GM12878 (cell line): ENCODE results near the gene MAD1L1. TPM values are rescaled to one million over a fixed set of nuclear protein-coding genes. Genes with fewer than 3 reads are reported as not detected.

Source experiments
- ATAC-seq: fragments of 200-7000 bp; cut with Tn5 transposase; 3 replicates; pipeline ENCODE4 v1.9.1; 2020; ENCODE audit warnings: mild to moderate bottlenecking, moderate library complexity
- BruUV-seq: library from RNA; stranded (reverse); fragments of 400-500 nt; replicated peaks from 2 replicates; lab custom pipeline; 2021; lab: Mats Ljungman, UMichigan
- CTCF ChIA-PET: fragments of 300-600 bp; sonication (Branson Sonifier 250); formaldehyde crosslinking; extraction: SDS; loops from one replicate; lab custom pipeline; 2021; ENCODE audit warnings: inconsistent platforms; lab: Yijun Ruan, JAX
- POLR2A ChIA-PET: fragments of 350-600 bp; formaldehyde crosslinking; extraction: SDS; loops from one replicate; lab custom pipeline; 2021; ENCODE audit warnings: inconsistent platforms; lab: Charles Lee
- RAD21 ChIA-PET: fragments of 300-600 bp; sonication (Branson Sonifier 250); formaldehyde crosslinking; loops from one replicate; lab custom pipeline; 2023; ENCODE audit warnings: antibody characterized with exemption; ENCODE audit not compliant: unreplicated experiment; lab: Charles Lee
- SMC1A ChIA-PET: fragments of 300-600 bp; sonication (Branson Sonifier 250); formaldehyde crosslinking; loops from one replicate; lab custom pipeline; 2023; ENCODE audit not compliant: unreplicated experiment, uncharacterized antibody; lab: Charles Lee
- DNase-seq: peaks from one replicate; pipeline ENCODE4 v3.0.0-alpha.2; 2011; ENCODE audit warnings: low read depth, low spot score
- FAIRE-seq: peaks from 3 replicates; lab custom pipeline; 2011; peaks lifted over from hg19 to GRCh38; lab: Jason Lieb, UNC
- H2AFZ ChIP-seq: 2 replicates; pipeline ENCODE4 v1.6.0; 2011; ENCODE audit warnings: low read depth, low read length, control low read depth; ENCODE audit not compliant: control insufficient read depth
- H3K27ac ChIP-seq: 2 replicates; pipeline ENCODE4 v1.5.1; 2011; ENCODE audit warnings: control low read depth; ENCODE audit not compliant: control insufficient read depth, insufficient read depth
- H3K27me3 ChIP-seq, 2 experiments: replicated peaks in 1 of 2; 2 replicates each; pipeline versions ENCODE4 v1.6.0 to v1.6.1; 2011; ENCODE audit warnings: low read length in 1 of 2; ENCODE audit not compliant: control insufficient read depth in 2 of 2, insufficient read depth in 2 of 2
- H3K36me3 ChIP-seq, 2 experiments: 2 replicates each; pipeline ENCODE4 v1.5.1; 2011; ENCODE audit warnings: low read length in 1 of 2; ENCODE audit not compliant: control insufficient read depth in 2 of 2, insufficient read depth in 2 of 2
- H3K4me1 ChIP-seq: 2 replicates; pipeline ENCODE4 v1.6.1; 2011; ENCODE audit warnings: mild to moderate bottlenecking, low read length, moderate library complexity, mixed read lengths; ENCODE audit not compliant: control insufficient read depth, insufficient read depth
- H3K4me2 ChIP-seq: 2 replicates; pipeline ENCODE4 v1.6.0; 2011; ENCODE audit warnings: control low read depth; ENCODE audit not compliant: control insufficient read depth, insufficient read depth
- H3K4me3 ChIP-seq: fragments of 200-600 bp; sonication (generic); 2 replicates; pipeline ENCODE4 v1.5.1; 2016
- H3K79me2 ChIP-seq: 2 replicates; pipeline ENCODE4 v1.6.0; 2011; ENCODE audit warnings: low read length; ENCODE audit not compliant: control insufficient read depth, insufficient read depth
- H3K9ac ChIP-seq: 2 replicates; pipeline ENCODE4 v1.8.0; 2011; ENCODE audit warnings: low read length, control low read depth, mixed read lengths; ENCODE audit not compliant: control insufficient read depth, insufficient read depth
- H3K9me3 ChIP-seq: replicated peaks from 3 replicates; pipeline ENCODE4 v1.5.1; 2011; ENCODE audit warnings: mild to moderate bottlenecking, low read length; ENCODE audit not compliant: control insufficient read depth, insufficient read depth
- H4K20me1 ChIP-seq: 2 replicates; pipeline ENCODE4 v1.6.0; 2011; ENCODE audit not compliant: control insufficient read depth, insufficient read depth
- ATF7 ChIP-seq: fragments of 450-650 bp; IDR thresholded peaks from 2 replicates; pipeline ENCODE4 v1.6.1; 2016; ENCODE audit warnings: low read depth, mild to moderate bottlenecking
- CREB1 ChIP-seq: IDR thresholded peaks from 2 replicates; pipeline ENCODE4 v1.6.1; 2012; ENCODE audit warnings: low read depth, mild to moderate bottlenecking, inconsistent platforms
- CUX1 ChIP-seq: IDR thresholded peaks from 2 replicates; pipeline ENCODE4 v1.6.1; 2012; ENCODE audit warnings: improper control_type of control experiment, low read depth, low read length; ENCODE audit not compliant: insufficient replicate concordance
- EGR1 ChIP-seq, 2 experiments: IDR thresholded peaks; 1 replicate in 1 of 2; 2 replicates in 1 of 2; pipeline ENCODE4 v1.6.1; 2011 to 2012; ENCODE audit warnings: low read depth in 2 of 2, low read length in 2 of 2, borderline replicate concordance in 1 of 2, mild to moderate bottlenecking in 1 of 2, moderate library complexity in 1 of 2
- FOXM1 ChIP-seq: IDR thresholded peaks from 2 replicates; pipeline ENCODE4 v1.6.1; 2012; ENCODE audit warnings: low read depth, mild to moderate bottlenecking, inconsistent platforms, low read length, moderate library complexity
- PAX5 ChIP-seq: IDR thresholded peaks from 2 replicates; pipeline ENCODE4 v1.6.1; 2011; ENCODE audit warnings: low read depth, low read length, borderline replicate concordance
- REST ChIP-seq: IDR thresholded peaks from 2 replicates; pipeline ENCODE4 v1.6.1; 2012; ENCODE audit warnings: mild to moderate bottlenecking, low read depth, low read length
- TCF3 ChIP-seq: IDR thresholded peaks from 2 replicates; pipeline ENCODE4 v1.6.1; 2012; ENCODE audit warnings: low read depth, mild to moderate bottlenecking, low read length, borderline replicate concordance; ENCODE audit not compliant: insufficient read depth
- ZBTB11 ChIP-seq: fragments of 450-650 bp; formaldehyde crosslinking; IDR thresholded peaks from 2 replicates; pipeline ENCODE4 v1.5.0; 2022; ENCODE audit warnings: mild to moderate bottlenecking, missing genetic modification characterization
- ZNF207 ChIP-seq: fragments of 450-650 bp; IDR thresholded peaks from 2 replicates; pipeline ENCODE4 v1.6.1; 2014; ENCODE audit warnings: antibody characterized with exemption, mild to moderate bottlenecking, borderline replicate concordance
- WGBS: methylation state at CpG from one replicate; pipeline ENCODE4 v1.1.6; 2016; ENCODE audit warnings: low lambda C conversion rate; ENCODE audit not compliant: insufficient replicate concordance, insufficient coverage; ENCODE audit errors: missing lambda C conversion rate; 5-methylcytosine and 5-hydroxymethylcytosine counted together
- in situ Hi-C: fragments of 300-500 bp; cut with MboI; formaldehyde crosslinking; loops from 9 replicates; pipeline ENCODE4 v1.14.3; 2018; ENCODE audit warnings: mixed read lengths
- intact Hi-C: fragments of 100-400 bp; cut with micrococcal nuclease; formaldehyde crosslinking; loops from one replicate; pipeline ENCODE4 v1.14.2; 2022; ENCODE audit not compliant: unreplicated experiment
- polyA plus RNA-seq, 11 experiments: library from polyadenylated mRNA; depleted of rRNA in 4 of 11; unstranded in 6 of 11; stranded (reverse) in 5 of 11; fragments of >200 nt; fragmentation: Nextera tagmentation in 4 of 11; fragmentation: Illumina TruSeq in 1 of 11; extraction: Ambion mirVana in 4 of 11; extraction: Trizol in 1 of 11; gene quantifications; 1 replicate in 1 of 11; 2 replicates in 10 of 11; pipeline versions ENCODE4 v1.2.1 to v1.2.3, GENCODE V29; 2011 to 2016; ENCODE audit warnings: inconsistent platforms in 2 of 11, missing spikeins in 2 of 11, low read depth in 1 of 11
- total RNA-seq, 4 experiments: library from RNA; depleted of rRNA in 3 of 4; stranded (reverse); fragments of >200 nt in 3 of 4; fragmentation: Illumina TruSeq in 1 of 4; extraction: Trizol in 1 of 4; gene quantifications; 2 replicates each; pipeline versions ENCODE4 v1.2.1 to v1.2.3, GENCODE V29; 2013 to 2021

Gene MAD1L1
- total and polyA plus RNA-seq, 10 of the 15 experiments (the other 5 are each of a cell fraction or from before 2014, with no cell fraction given): 2.2 to 76.8 (median 38.3) TPM

GRCh38 chr7:1899196-1899595 lies 333.5 kb downstream of the MAD1L1 start (continued):
- TF ChIP-seq REST (no peak), TCF3 (no peak)

GRCh38 chr7:1898628-1899185 lies 334.0 kb downstream of the MAD1L1 start:
- DNase-seq (no peak), FAIRE-seq (no peak), ATAC-seq (no peak)
- Histone ChIP-seq H3K27ac (no peak overlapping the region), H3K4me1 (no peaks in the 10 kb centered on the region), H3K9me3 (no peaks in the 10 kb centered on the region), H4K20me1 (no peaks in the 10 kb centered on the region), H3K36me3 (peaks cover 0 to 6% of the 10 kb centered on the region in 2 experiments; a peak in 2 of 4 replicates), H2AFZ (no peak overlapping the region), H3K4me2 (no peak overlapping the region), H3K9ac (no peak overlapping the region), H3K4me3 (no peak overlapping the region), H3K79me2 (no peaks in the 10 kb centered on the region), H3K27me3 (no peaks in the 10 kb centered on the region)
- ChIA-PET CTCF (no interaction called here), POLR2A (no interaction called here), RAD21 (no interaction called here), SMC1A (no interaction called here)
- intact Hi-C loops: no loop called here
- no TSS peak for BruUV-seq
- 85% methylated on average over 24 of the region's 24 CpGs for WGBS
- in situ Hi-C loops: no loop called here
- no peak for TF ChIP-seq FOXM1
- TF ChIP-seq CUX1: no peak
- no peak for TF ChIP-seq ZNF207
- no peak for TF ChIP-seq PAX5
- TF ChIP-seq CREB1: no peak
- TF ChIP-seq EGR1 (IDR thresholded peaks at IDR 0.05; ENCODE audit: borderline replicate concordance in 1 of 2, low read depth in 2 of 2, low read length in 2 of 2): no peak
- no peak for TF ChIP-seq ATF7
- TF ChIP-seq ZBTB11: no peak
